Neural cell (in vitro differentiated cells): ENCODE measurements around the gene AIFM2. TPM values are rescaled to one million over a fixed set of nuclear protein-coding genes. Genes with fewer than 3 reads are reported as not detected.

Experiments used
- H2AFZ ChIP-seq: fragments of 200-600, 300-800 bp; sonication (generic), shearing (Covaris generic); 2 replicates; pipeline ENCODE4 v1.6.0; 2014; ENCODE audit warnings: low read depth, mild to moderate bottlenecking, antibody characterized with exemption, low read length, moderate library complexity
- H3F3A ChIP-seq: fragments of 200-600 bp; shearing (Covaris generic); 2 replicates; pipeline ENCODE4 v1.6.1; 2016; ENCODE audit warnings: mild to moderate bottlenecking, moderate library complexity, mixed read lengths, antibody characterized with exemption, low read length; ENCODE audit not compliant: insufficient read depth, poor library complexity, severe bottlenecking
- H3K27ac ChIP-seq: fragments of 200-600, 300-800 bp; sonication (generic), shearing (Covaris generic); 2 replicates; pipeline ENCODE4 v1.5.1; 2014; ENCODE audit warnings: mild to moderate bottlenecking, low read length, moderate library complexity
- H3K27me3 ChIP-seq: fragments of 300-800, 200-600 bp; sonication (generic), shearing (Covaris generic); 2 replicates; pipeline ENCODE4 v1.6.0; 2014; ENCODE audit warnings: mild to moderate bottlenecking, low read depth, low read length, moderate library complexity; ENCODE audit not compliant: insufficient read depth
- H3K36me3 ChIP-seq: fragments of 300-800, 200-600 bp; sonication (generic), shearing (Covaris generic); 2 replicates; pipeline ENCODE4 v1.5.1; 2014; ENCODE audit warnings: mild to moderate bottlenecking, antibody characterized with exemption, low read length, moderate library complexity; ENCODE audit not compliant: insufficient read depth
- H3K4me2 ChIP-seq: fragments of 300-800, 200-600 bp; sonication (generic), shearing (Covaris generic); 2 replicates; pipeline ENCODE4 v1.6.0; 2014; ENCODE audit warnings: mild to moderate bottlenecking, low read length
- H3K4me3 ChIP-seq: fragments of 300-800, 200-600 bp; sonication (generic), shearing (Covaris generic); 2 replicates; pipeline ENCODE4 v1.5.1; 2014; ENCODE audit warnings: mild to moderate bottlenecking, low read length, moderate library complexity
- H3K79me2 ChIP-seq: fragments of 200-600 bp; shearing (Covaris generic); replicated peaks from 2 replicates; pipeline ENCODE4 v1.6.0; 2014; ENCODE audit warnings: mild to moderate bottlenecking, low read length, moderate library complexity; ENCODE audit not compliant: insufficient read depth
- H3K9ac ChIP-seq: fragments of 300-800, 200-600 bp; sonication (generic), shearing (Covaris generic); 2 replicates; pipeline ENCODE4 v1.6.1; 2016; ENCODE audit warnings: mild to moderate bottlenecking, low read length, mixed read lengths
- H3K9me2 ChIP-seq: fragments of 200-600 bp; shearing (Covaris generic); 2 replicates; pipeline ENCODE4 v1.6.1; 2016; ENCODE audit warnings: mild to moderate bottlenecking, low read length, mixed read lengths; ENCODE audit not compliant: insufficient read depth
- H3K9me3 ChIP-seq: fragments of 200-600, 300-800 bp; sonication (generic), shearing (Covaris generic); 2 replicates; pipeline ENCODE4 v1.6.1; 2016; ENCODE audit warnings: mild to moderate bottlenecking, mixed run types, low read length, moderate library complexity, mixed read lengths
- H4K20me1 ChIP-seq: fragments of 200-600 bp; shearing (Covaris generic); 2 replicates; pipeline ENCODE4 v1.6.1; 2016; ENCODE audit warnings: mild to moderate bottlenecking, mixed run types; ENCODE audit not compliant: insufficient read depth
- CTCF ChIP-seq: fragments of 450-650 bp; IDR thresholded peaks from 2 replicates; pipeline ENCODE4 v1.5.1; 2014; ENCODE audit warnings: antibody characterized with exemption, mild to moderate bottlenecking, moderate library complexity; ENCODE audit not compliant: poor library complexity, severe bottlenecking
- EP300 ChIP-seq: fragments of 450-650 bp; conservative IDR thresholded peaks from 2 replicates; pipeline ENCODE4 v1.6.1; 2014; ENCODE audit warnings: antibody characterized with exemption, mild to moderate bottlenecking, moderate library complexity; ENCODE audit not compliant: poor library complexity, severe bottlenecking
- EZH2 ChIP-seq: fragments of 200-600, 300-800 bp; shearing (Covaris generic), sonication (generic); IDR thresholded peaks from 2 replicates; pipeline ENCODE4 v1.6.1; 2014; ENCODE audit warnings: antibody characterized with exemption, low read length, borderline replicate concordance, mild to moderate bottlenecking; ENCODE audit not compliant: insufficient read depth, poor library complexity, severe bottlenecking
- MXI1 ChIP-seq: fragments of 450-650 bp; conservative IDR thresholded peaks from 2 replicates; pipeline ENCODE4 v1.6.1; 2014; ENCODE audit warnings: antibody characterized with exemption, mild to moderate bottlenecking; ENCODE audit not compliant: poor library complexity, severe bottlenecking
- POLR2AphosphoS5 ChIP-seq: IDR thresholded peaks from 2 replicates; pipeline ENCODE4 v1.6.1; 2012
- RAD21 ChIP-seq: fragments of 450-650 bp; conservative IDR thresholded peaks from 2 replicates; pipeline ENCODE4 v1.6.1; 2014; ENCODE audit warnings: antibody characterized with exemption, mild to moderate bottlenecking, moderate library complexity
- SMC3 ChIP-seq: fragments of 450-650 bp; conservative IDR thresholded peaks from 2 replicates; pipeline ENCODE4 v1.6.1; 2014; ENCODE audit warnings: antibody characterized with exemption, mild to moderate bottlenecking, moderate library complexity; ENCODE audit not compliant: poor library complexity
- TAF1 ChIP-seq: IDR thresholded peaks from 2 replicates; pipeline ENCODE4 v1.6.1; 2012; ENCODE audit warnings: low read depth
- polyA plus RNA-seq: library from polyadenylated mRNA; depleted of rRNA; stranded (reverse); fragments of >200 nt; gene quantifications from 2 replicates; pipeline ENCODE4 v1.2.3, GENCODE V29; 2014
- TF ChIP-seq, protein P1 (sequence below): IDR thresholded peaks from 2 replicates; pipeline ENCODE4 v1.6.1; 2012; ENCODE audit warnings: borderline replicate concordance

The AIFM2 gene
- polyA plus RNA-seq, 1 donor from 2014 or later: 0.78 TPM

- no peaks in the 10 kb centered on the region for H3K9me2 ChIP-seq
- no peaks in the 10 kb centered on the region for H3F3A ChIP-seq
These were observed 11.2 kb downstream of the AIFM2 start for GRCh38 chr10:70121281-70121949.

GRCh38 chr10:70120417-70120816 is 12.2 kb downstream of the AIFM2 start:
- Histone ChIP-seq H3K27ac (no peak overlapping the region), H3K4me2 (no peak overlapping the region), H3F3A (no peaks in the 10 kb centered on the region), H2AFZ (no peak overlapping the region), H3K36me3 (no peaks in the 10 kb centered on the region), H3K4me3 (no peak overlapping the region), H3K9ac (no peak overlapping the region), H3K27me3 (no peaks in the 10 kb centered on the region), H3K79me2 (no peaks in the 10 kb centered on the region), H4K20me1 (no peaks in the 10 kb centered on the region), H3K9me3 (no peaks in the 10 kb centered on the region), H3K9me2 (no peaks in the 10 kb centered on the region)
- no peak for TF ChIP-seq EP300
- no peak for TF ChIP-seq SMC3
- TF ChIP-seq, protein P1, sequence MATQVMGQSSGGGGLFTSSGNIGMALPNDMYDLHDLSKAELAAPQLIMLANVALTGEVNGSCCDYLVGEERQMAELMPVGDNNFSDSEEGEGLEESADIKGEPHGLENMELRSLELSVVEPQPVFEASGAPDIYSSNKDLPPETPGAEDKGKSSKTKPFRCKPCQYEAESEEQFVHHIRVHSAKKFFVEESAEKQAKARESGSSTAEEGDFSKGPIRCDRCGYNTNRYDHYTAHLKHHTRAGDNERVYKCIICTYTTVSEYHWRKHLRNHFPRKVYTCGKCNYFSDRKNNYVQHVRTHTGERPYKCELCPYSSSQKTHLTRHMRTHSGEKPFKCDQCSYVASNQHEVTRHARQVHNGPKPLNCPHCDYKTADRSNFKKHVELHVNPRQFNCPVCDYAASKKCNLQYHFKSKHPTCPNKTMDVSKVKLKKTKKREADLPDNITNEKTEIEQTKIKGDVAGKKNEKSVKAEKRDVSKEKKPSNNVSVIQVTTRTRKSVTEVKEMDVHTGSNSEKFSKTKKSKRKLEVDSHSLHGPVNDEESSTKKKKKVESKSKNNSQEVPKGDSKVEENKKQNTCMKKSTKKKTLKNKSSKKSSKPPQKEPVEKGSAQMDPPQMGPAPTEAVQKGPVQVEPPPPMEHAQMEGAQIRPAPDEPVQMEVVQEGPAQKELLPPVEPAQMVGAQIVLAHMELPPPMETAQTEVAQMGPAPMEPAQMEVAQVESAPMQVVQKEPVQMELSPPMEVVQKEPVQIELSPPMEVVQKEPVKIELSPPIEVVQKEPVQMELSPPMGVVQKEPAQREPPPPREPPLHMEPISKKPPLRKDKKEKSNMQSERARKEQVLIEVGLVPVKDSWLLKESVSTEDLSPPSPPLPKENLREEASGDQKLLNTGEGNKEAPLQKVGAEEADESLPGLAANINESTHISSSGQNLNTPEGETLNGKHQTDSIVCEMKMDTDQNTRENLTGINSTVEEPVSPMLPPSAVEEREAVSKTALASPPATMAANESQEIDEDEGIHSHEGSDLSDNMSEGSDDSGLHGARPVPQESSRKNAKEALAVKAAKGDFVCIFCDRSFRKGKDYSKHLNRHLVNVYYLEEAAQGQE: no peak
- no peak for TF ChIP-seq RAD21
- no peak for TF ChIP-seq TAF1
- TF ChIP-seq MXI1: no peak
- no peak for TF ChIP-seq EZH2
- no peak for TF ChIP-seq POLR2AphosphoS5
- no peak for TF ChIP-seq CTCF

More at GRCh38 chr10:70121281-70121949, 11.2 kb downstream of the AIFM2 start:
- H3K9ac ChIP-seq: no peak overlapping the region
- H3K27me3 ChIP-seq: no peaks in the 10 kb centered on the region
- H2AFZ ChIP-seq: no peak overlapping the region
- no peaks in the 10 kb centered on the region for H3K9me3 ChIP-seq
- TF ChIP-seq TAF1 (no peak), EP300 (no peak), MXI1 (no peak), POLR2AphosphoS5 (no peak), RAD21 (no peak)
- TF ChIP-seq, protein P1: no peak
- no peaks in the 10 kb centered on the region for H4K20me1 ChIP-seq
- H3K4me2 ChIP-seq: no peak overlapping the region
- no peak overlapping the region for H3K27ac ChIP-seq
- no peak overlapping the region for H3K4me3 ChIP-seq
- no peaks in the 10 kb centered on the region for H3K36me3 ChIP-seq
- H3K79me2 ChIP-seq: no peaks in the 10 kb centered on the region
